Tibial nerve (tissue), 3 donors: Measurements from ENCODE around the gene GRM3.

Source experiments
- CTCF ChIP-seq, 5 experiments: fragments of 200-600 bp in 3 of 5; fragments of 450-650 bp in 2 of 5; sonication (generic) in 3 of 5; IDR thresholded peaks; one replicate each; pipeline ENCODE4 v1.5.1; 2016 to 2019; ENCODE audit warnings: antibody characterized with exemption in 5 of 5, mild to moderate bottlenecking in 3 of 5, moderate library complexity in 2 of 5
- POLR2A ChIP-seq, 2 donors: fragments of 450-650 bp; IDR thresholded peaks; one replicate each; pipeline ENCODE4 v1.6.1; 2017; ENCODE audit warnings: antibody characterized with exemption in 2 of 2, mild to moderate bottlenecking in 2 of 2, moderate library complexity in 2 of 2

GRCh38 chr7:86851566-86851965 is 207.9 kb downstream of the GRM3 start:
- TF ChIP-seq CTCF (IDR thresholded peaks at IDR 0.05) (no peak), POLR2A (IDR thresholded peaks at IDR 0.05) (no peak)
